Peyer's patch (tissue), 4 donors: ENCODE measurements around the gene VIM. TPM values are rescaled to one million over a fixed set of nuclear protein-coding genes. Genes with fewer than 3 reads are reported as not detected.
"Not testable (repeated sequence)": the region's sequence is repeated elsewhere in the genome, so short reads cannot be mapped to it uniquely, and the experiment has no call there.

Experiments
- DNase-seq, 3 donors: peaks; one replicate each; pipeline ENCODE4 v3.0.0-alpha.2; 2017 to 2019
- H3K27ac ChIP-seq, 4 donors: fragments of 200-600 bp; sonication (generic); one replicate each; pipeline ENCODE4 v1.5.1; 2016 to 2019
- H3K27me3 ChIP-seq, 2 donors: fragments of 200-600 bp; sonication (generic); one replicate each; pipeline ENCODE4 v1.5.1; 2019
- H3K36me3 ChIP-seq, 3 donors: fragments of 200-600 bp; sonication (generic); one replicate each; pipeline ENCODE4 v1.5.1; 2016 to 2019
- H3K4me1 ChIP-seq, 4 donors: fragments of 200-600 bp; sonication (generic); one replicate each; pipeline ENCODE4 v1.5.1; 2016 to 2019
- H3K4me3 ChIP-seq, 4 donors: fragments of 200-600 bp; sonication (generic); 1 replicate in 3 of 4; 2 replicates in 1 of 4; pipeline ENCODE4 v1.5.1; 2016 to 2019; ENCODE audit warnings: mild to moderate bottlenecking in 1 of 4
- H3K9me3 ChIP-seq, 4 donors: fragments of 200-600 bp; sonication (generic); one replicate each; pipeline ENCODE4 v1.5.1; 2016 to 2019; ENCODE audit warnings: mild to moderate bottlenecking in 1 of 4
- POLR2A ChIP-seq, 2 donors: fragments of 450-650 bp; IDR thresholded peaks; one replicate each; pipeline ENCODE4 v1.5.1; 2017; ENCODE audit warnings: antibody characterized with exemption in 2 of 2, mild to moderate bottlenecking in 2 of 2, moderate library complexity in 2 of 2
- total RNA-seq, 4 donors: library from RNA; depleted of rRNA; stranded (reverse); fragments of >200 nt; gene quantifications; one replicate each; pipeline ENCODE4 v1.1.0, GENCODE V29; 2016
- TF ChIP-seq, protein P1 (sequence below), 6 experiments: fragments of 450-650 bp in 4 of 6; fragments of 200-600 bp in 2 of 6; sonication (generic) in 1 of 6; IDR thresholded peaks; one replicate each; pipeline ENCODE4 v1.5.1; 2017 to 2019; ENCODE audit warnings: antibody characterized with exemption in 6 of 6, mild to moderate bottlenecking in 3 of 6, moderate library complexity in 1 of 6

The VIM gene
- total RNA-seq, 4 donors from 2014 or later = 139 to 914 (median 434) TPM

DNA sequence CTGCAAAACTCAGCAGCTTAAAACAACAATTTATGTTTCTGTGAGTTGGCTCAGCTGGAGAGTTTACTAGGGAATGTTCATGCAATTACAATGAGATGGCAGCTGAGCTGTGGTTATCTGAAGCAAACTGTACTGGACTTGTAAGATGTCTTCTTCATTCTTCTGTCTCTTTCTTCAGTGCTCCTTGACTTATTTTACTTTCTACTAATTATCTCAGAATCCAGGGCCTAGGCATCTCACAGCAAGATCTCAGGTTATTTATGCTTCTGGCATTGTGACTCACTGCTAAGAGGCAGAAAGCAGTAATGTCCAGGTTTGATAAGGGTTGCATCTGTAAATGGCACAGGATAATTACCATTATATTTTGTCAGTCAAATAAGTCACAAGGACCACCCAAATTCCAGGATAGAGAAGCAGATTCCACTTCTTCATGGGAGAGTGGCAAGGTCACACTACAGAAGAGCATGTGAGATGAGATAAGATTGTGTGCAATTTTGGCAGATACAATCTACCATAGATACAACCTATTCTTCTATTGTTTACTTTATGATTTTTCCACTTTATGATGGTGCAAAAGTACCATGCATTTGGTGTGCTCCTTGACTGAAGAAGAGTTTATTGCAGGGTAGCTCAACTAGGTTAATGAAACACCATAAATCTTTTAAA lies 16.8 kb downstream of the VIM start:
- Histone ChIP-seq H3K27me3 (no peaks in the 10 kb centered on the region), H3K9me3 (no peaks in the 10 kb centered on the region), H3K36me3 (no peaks in the 10 kb centered on the region), H3K4me1 (no peaks in the 10 kb centered on the region), H3K27ac (no peak overlapping the region), H3K4me3 (no peak overlapping the region)
- TF ChIP-seq, protein P1, sequence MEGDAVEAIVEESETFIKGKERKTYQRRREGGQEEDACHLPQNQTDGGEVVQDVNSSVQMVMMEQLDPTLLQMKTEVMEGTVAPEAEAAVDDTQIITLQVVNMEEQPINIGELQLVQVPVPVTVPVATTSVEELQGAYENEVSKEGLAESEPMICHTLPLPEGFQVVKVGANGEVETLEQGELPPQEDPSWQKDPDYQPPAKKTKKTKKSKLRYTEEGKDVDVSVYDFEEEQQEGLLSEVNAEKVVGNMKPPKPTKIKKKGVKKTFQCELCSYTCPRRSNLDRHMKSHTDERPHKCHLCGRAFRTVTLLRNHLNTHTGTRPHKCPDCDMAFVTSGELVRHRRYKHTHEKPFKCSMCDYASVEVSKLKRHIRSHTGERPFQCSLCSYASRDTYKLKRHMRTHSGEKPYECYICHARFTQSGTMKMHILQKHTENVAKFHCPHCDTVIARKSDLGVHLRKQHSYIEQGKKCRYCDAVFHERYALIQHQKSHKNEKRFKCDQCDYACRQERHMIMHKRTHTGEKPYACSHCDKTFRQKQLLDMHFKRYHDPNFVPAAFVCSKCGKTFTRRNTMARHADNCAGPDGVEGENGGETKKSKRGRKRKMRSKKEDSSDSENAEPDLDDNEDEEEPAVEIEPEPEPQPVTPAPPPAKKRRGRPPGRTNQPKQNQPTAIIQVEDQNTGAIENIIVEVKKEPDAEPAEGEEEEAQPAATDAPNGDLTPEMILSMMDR (IDR thresholded peaks at IDR 0.05) = no peak
- no peak for TF ChIP-seq POLR2A (IDR thresholded peaks at IDR 0.05)
- no peak for DNase-seq

DNA sequence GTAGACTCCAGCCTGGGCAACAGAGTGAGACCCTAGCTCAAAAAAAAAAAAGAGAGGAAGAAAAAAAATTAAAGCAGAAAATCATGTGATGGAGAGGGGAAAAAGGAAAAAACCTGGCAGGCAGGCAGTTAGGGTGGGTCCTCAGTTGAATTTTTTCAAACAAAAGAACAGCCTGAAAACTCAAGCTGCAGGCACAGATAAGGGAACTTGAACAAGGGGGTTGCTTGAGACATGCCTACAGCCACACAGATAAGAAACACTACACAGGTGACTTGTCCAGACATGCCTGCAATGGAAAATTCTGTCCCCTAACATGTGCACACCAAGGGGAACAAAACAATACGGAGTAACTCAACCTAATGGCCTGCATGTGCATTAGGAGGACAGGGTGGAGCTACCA lies 19.2 kb downstream of the VIM start:
- DNase-seq = no peak
- H3K4me1 ChIP-seq = no peaks in the 10 kb centered on the region
- no peaks in the 10 kb centered on the region for H3K9me3 ChIP-seq
- H3K27me3 ChIP-seq = no peaks in the 10 kb centered on the region
- no peak for TF ChIP-seq POLR2A (IDR thresholded peaks at IDR 0.05)
- TF ChIP-seq, protein P1 (IDR thresholded peaks at IDR 0.05) = no peak
- H3K36me3 ChIP-seq = no peaks in the 10 kb centered on the region
- H3K27ac ChIP-seq = no peak overlapping the region
- H3K4me3 ChIP-seq = no peak overlapping the region

DNA sequence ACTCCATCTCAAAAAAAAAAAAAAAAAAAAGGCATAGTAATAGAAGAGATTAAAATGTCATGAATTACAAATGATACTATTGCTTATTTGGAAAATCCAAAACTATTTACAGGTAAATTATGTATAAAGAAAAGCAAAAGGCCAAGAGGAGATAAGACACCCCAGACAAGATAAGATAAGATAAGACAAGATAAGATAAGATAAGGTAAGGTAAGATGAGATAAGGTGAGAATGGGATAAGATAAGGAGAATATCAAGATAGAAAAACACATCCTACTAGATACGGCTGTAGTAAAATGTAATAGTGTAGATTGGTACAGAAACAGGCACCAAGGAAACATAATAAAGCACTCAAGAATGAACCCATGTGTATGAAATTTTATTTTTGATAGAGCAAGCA lies 20.9 kb downstream of the VIM start:
- no peaks in the 10 kb centered on the region for H3K9me3 ChIP-seq
- no peak overlapping the region for H3K27ac ChIP-seq
- H3K4me1 ChIP-seq = no peaks in the 10 kb centered on the region
- no peaks in the 10 kb centered on the region for H3K36me3 ChIP-seq
- no peak overlapping the region for H3K4me3 ChIP-seq
- no peak for DNase-seq
- no peaks in the 10 kb centered on the region for H3K27me3 ChIP-seq
- TF ChIP-seq, protein P1 (IDR thresholded peaks at IDR 0.05) = no peak
- no peak for TF ChIP-seq POLR2A (IDR thresholded peaks at IDR 0.05)

DNA sequence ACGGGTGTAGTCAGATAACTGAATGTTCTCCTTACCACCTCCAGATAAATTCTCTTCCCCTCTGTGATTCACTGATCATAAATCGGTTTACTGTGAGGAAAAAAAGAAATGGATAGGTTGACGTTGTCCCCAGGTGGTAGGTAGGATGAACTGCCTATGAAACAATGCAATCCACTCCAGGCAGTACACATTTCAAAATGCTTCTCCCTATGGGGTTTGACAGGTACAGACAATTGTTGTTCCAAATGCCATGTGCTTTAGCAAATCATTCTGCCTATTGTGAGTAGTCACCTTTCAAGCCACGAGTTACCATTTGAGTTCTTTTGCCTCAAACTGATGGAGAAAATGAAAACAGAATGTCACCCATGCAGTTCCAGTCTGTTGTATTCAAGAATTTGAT lies 21.8 kb downstream of the VIM start:
- no peak for TF ChIP-seq POLR2A (IDR thresholded peaks at IDR 0.05)
- TF ChIP-seq, protein P1 (IDR thresholded peaks at IDR 0.05) = peak in 4 of 6 experiments; percentile 18 to 35 (median 28)
- H3K27ac ChIP-seq = no peak overlapping the region
- H3K27me3 ChIP-seq = no peaks in the 10 kb centered on the region
- no peaks in the 10 kb centered on the region for H3K9me3 ChIP-seq
- no peak for DNase-seq
- no peak overlapping the region for H3K4me3 ChIP-seq
- H3K36me3 ChIP-seq = no peaks in the 10 kb centered on the region
- no peaks in the 10 kb centered on the region for H3K4me1 ChIP-seq

DNA sequence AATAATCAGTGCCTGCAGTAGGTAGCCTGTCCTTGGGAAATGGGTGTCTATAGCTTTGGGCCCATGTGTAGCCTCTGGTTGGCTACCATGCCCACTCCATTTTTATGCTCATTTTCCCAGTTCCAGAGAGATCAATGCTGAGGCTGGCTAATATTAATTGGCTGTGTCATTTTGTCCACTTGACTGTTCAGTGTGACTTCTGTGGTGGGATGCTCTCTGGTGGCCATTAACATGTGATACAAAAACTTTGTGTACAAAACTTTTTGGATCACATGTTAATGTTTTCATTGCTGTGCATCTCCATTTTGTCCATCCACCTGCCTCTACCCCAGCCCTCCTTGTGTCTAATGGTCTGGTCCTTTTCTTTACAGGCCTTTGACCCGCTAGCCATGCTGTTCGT lies 22.7 kb downstream of the VIM start:
- TF ChIP-seq POLR2A (IDR thresholded peaks at IDR 0.05) = no peak
- TF ChIP-seq, protein P1 (IDR thresholded peaks at IDR 0.05) = peak in 2 of 6 experiments; percentile 16 to 20
- Histone ChIP-seq H3K4me3 (no peak overlapping the region), H3K36me3 (no peaks in the 10 kb centered on the region), H3K4me1 (no peaks in the 10 kb centered on the region), H3K27me3 (no peaks in the 10 kb centered on the region), H3K27ac (no peak overlapping the region), H3K9me3 (no peaks in the 10 kb centered on the region)
- DNase-seq = no peak

DNA sequence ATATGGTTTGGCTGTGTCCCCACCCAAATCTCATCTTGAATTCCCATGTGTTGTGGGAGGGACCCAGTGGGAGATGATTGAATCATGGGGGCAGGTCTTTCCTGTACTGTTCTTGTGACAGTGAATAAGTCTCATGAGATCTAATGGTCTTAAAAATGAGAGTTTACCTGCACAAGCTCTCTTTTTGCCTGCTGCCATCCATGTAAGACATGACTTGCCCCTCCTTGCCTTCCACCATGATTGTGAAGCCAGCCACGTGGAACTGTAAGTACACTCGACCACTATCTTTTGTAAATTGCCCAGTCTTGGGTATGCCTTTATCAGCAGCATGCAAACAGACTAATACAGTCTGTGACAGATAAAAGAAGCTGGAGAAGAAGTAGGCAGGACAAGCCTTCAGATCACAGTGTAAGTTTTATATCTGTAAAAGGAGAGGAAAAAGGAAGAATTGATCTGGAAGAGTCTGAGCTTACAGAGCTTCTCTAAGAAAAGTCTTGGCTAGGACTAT lies 26.6 kb downstream of the VIM start:
- not testable (repeated sequence) for H3K36me3 ChIP-seq, H3K9me3 ChIP-seq, DNase-seq, H3K4me3 ChIP-seq, H3K4me1 ChIP-seq, H3K27me3 ChIP-seq, H3K27ac ChIP-seq
